PFSK-1 (cell line): ENCODE data around the gene CTBP2.
A peak's percentile ranks its signal among the peaks of the same experiment; 100 is the strongest.

Source experiments
- FOXP2 ChIP-seq: optimal IDR thresholded peaks from 2 replicates; pipeline ENCODE3; 2011; ENCODE audit warnings: borderline replicate concordance, control low read depth, inconsistent platforms; ENCODE audit not compliant: insufficient read depth; ENCODE audit errors: extremely low read length, extremely low read depth
- POLR2AphosphoS5 ChIP-seq: IDR thresholded peaks from 2 replicates; pipeline ENCODE4 v1.6.1; 2012; ENCODE audit warnings: low read depth, mild to moderate bottlenecking, control low read depth, low read length, moderate library complexity
- REST ChIP-seq, 2 experiments: IDR thresholded peaks; 2 replicates each; pipeline versions ENCODE4 v1.6.1 to v1.8.0; 2011 to 2012; ENCODE audit warnings: low read depth in 2 of 2, low read length in 2 of 2, control low read depth in 1 of 2, inconsistent platforms in 1 of 2, mild to moderate bottlenecking in 1 of 2, moderate library complexity in 1 of 2; ENCODE audit not compliant: insufficient read depth in 1 of 2
- SIN3A ChIP-seq: IDR thresholded peaks from 2 replicates; pipeline ENCODE4 v1.6.1; 2012; ENCODE audit warnings: mild to moderate bottlenecking, low read length, moderate library complexity, borderline replicate concordance; ENCODE audit not compliant: insufficient read depth
- TAF1 ChIP-seq: IDR thresholded peaks from 2 replicates; pipeline ENCODE4 v1.6.1; 2012; ENCODE audit warnings: low read length, control low read depth, borderline replicate concordance; ENCODE audit not compliant: insufficient read depth

CTBP2 gene

GRCh38 chr10:125049216-125049881, 111.0 kb downstream of the CTBP2 start:
- no peak for TF ChIP-seq FOXP2
- no peak for TF ChIP-seq TAF1
- TF ChIP-seq POLR2AphosphoS5 = no peak
- TF ChIP-seq REST (IDR thresholded peaks at IDR 0.05; ENCODE audit: insufficient read depth in 1 of 2, low read depth in 2 of 2, low read length in 2 of 2) = no peak
- no peak for TF ChIP-seq SIN3A

- TF ChIP-seq FOXP2 (peak; percentile 78), REST (IDR thresholded peaks at IDR 0.05; ENCODE audit: insufficient read depth in 1 of 2, low read depth in 2 of 2, low read length in 2 of 2) (no peak), TAF1 (no peak), POLR2AphosphoS5 (no peak), SIN3A (no peak)
Measured at GRCh38 chr10:125048094-125048864, 112.1 kb downstream of the CTBP2 start.

GRCh38 chr10:125043841-125044658, 116.3 kb downstream of the CTBP2 start:
- TF ChIP-seq POLR2AphosphoS5 (no peak), SIN3A (no peak), REST (IDR thresholded peaks at IDR 0.05; ENCODE audit: insufficient read depth in 1 of 2, low read depth in 2 of 2, low read length in 2 of 2) (no peak), TAF1 (no peak), FOXP2 (no peak)

GRCh38 chr10:125041856-125042506, 118.4 kb downstream of the CTBP2 start:
- no peak for TF ChIP-seq FOXP2
- no peak for TF ChIP-seq REST (IDR thresholded peaks at IDR 0.05; ENCODE audit: insufficient read depth in 1 of 2, low read depth in 2 of 2, low read length in 2 of 2)
- TF ChIP-seq TAF1 = no peak
- TF ChIP-seq SIN3A = no peak
- TF ChIP-seq POLR2AphosphoS5 = no peak
